ENCODE data around the gene TPR. TPM values are rescaled to one million over a fixed set of nuclear protein-coding genes. Genes with fewer than 3 reads are reported as not detected.

TPR gene
- total RNA-seq, 2 experiments from 2014 or later, result 120 to 139 TPM

- TF ChIP-seq, protein P1, sequence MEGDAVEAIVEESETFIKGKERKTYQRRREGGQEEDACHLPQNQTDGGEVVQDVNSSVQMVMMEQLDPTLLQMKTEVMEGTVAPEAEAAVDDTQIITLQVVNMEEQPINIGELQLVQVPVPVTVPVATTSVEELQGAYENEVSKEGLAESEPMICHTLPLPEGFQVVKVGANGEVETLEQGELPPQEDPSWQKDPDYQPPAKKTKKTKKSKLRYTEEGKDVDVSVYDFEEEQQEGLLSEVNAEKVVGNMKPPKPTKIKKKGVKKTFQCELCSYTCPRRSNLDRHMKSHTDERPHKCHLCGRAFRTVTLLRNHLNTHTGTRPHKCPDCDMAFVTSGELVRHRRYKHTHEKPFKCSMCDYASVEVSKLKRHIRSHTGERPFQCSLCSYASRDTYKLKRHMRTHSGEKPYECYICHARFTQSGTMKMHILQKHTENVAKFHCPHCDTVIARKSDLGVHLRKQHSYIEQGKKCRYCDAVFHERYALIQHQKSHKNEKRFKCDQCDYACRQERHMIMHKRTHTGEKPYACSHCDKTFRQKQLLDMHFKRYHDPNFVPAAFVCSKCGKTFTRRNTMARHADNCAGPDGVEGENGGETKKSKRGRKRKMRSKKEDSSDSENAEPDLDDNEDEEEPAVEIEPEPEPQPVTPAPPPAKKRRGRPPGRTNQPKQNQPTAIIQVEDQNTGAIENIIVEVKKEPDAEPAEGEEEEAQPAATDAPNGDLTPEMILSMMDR (IDR thresholded peaks at IDR 0.05), result no peak
- intact Hi-C loops (cut with micrococcal nuclease), result no loop called here
- ATAC-seq (no peak), DNase-seq (no peak)
- POLR2A ChIA-PET, result no interaction called here
- CTCF ChIA-PET, result interaction anchor here (1.0 to 1.6 kb wide), 2 partner anchors 9 to 75 kb away, joined by 3 to 4 read pairs; partner anchors contain the start of gene TPR
- H3K27me3 Mint-ChIP-seq, result no peaks in the 10 kb centered on the region
- H3K36me3 Mint-ChIP-seq (ENCODE audit: low read depth), result no peaks in the 10 kb centered on the region
- H3K4me1 Mint-ChIP-seq (ENCODE audit: low read depth), result peaks cover 33% of the 10 kb centered on the region
- H3K9me3 Mint-ChIP-seq, result no peaks in the 10 kb centered on the region
- no peak overlapping the region for H3K4me3 Mint-ChIP-seq
- no peak overlapping the region for H3K27ac Mint-ChIP-seq
These were observed 75.0 kb downstream of the TPR start for GRCh38 chr1:186300056-186300455.

GRCh38 chr1:186299570-186299969, 75.5 kb downstream of the TPR start:
- H3K9me3 Mint-ChIP-seq, result no peaks in the 10 kb centered on the region
- ChIA-PET CTCF (interaction anchor here (1.0 to 1.6 kb wide), 2 partner anchors 9 to 76 kb away, joined by 3 to 4 read pairs; partner anchors contain the start of gene TPR), POLR2A (no interaction called here)
- H3K27me3 Mint-ChIP-seq, result no peaks in the 10 kb centered on the region
- TF ChIP-seq, protein P1 (IDR thresholded peaks at IDR 0.05), result no peak
- no peaks in the 10 kb centered on the region for H3K36me3 Mint-ChIP-seq (ENCODE audit: low read depth)
- intact Hi-C loops (cut with micrococcal nuclease), result no loop called here
- DNase-seq (no peak), ATAC-seq (no peak)
- H3K4me3 Mint-ChIP-seq, result no peak overlapping the region
- H3K4me1 Mint-ChIP-seq (ENCODE audit: low read depth), result peaks cover 28% of the 10 kb centered on the region
- H3K27ac Mint-ChIP-seq, result no peak overlapping the region

DNA sequence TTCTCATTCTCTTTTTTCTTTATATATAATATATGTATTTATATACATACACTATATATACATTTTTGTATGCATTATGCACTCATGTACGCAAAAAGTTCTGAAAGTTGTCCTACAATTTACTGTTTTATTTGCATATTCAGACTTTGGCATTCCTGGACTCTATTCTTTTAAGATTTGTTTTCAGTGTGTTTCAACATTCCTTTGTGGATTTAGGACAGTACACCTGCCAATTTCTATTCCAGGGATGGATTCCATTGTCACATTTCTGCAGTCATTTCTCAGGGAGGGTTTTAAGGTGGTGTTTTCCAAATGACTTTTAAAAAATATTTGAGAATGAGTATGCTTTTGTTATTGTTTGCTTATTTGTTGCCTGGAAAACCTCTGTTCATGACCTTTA, 76.2 kb downstream of the TPR start:
- no peak for ATAC-seq
- ChIA-PET POLR2A (no interaction called here), CTCF (interaction anchor here (1.0 to 1.6 kb wide), 2 partner anchors 8 to 76 kb away, joined by 3 to 4 read pairs; partner anchors contain the start of gene TPR)
- TF ChIP-seq, protein P1 (IDR thresholded peaks at IDR 0.05), result no peak
- H3K4me3 Mint-ChIP-seq, result no peak overlapping the region
- DNase-seq, result no peak
- no peaks in the 10 kb centered on the region for H3K9me3 Mint-ChIP-seq
- H3K27ac Mint-ChIP-seq, result no peak overlapping the region
- no peaks in the 10 kb centered on the region for H3K27me3 Mint-ChIP-seq
- no peaks in the 10 kb centered on the region for H3K36me3 Mint-ChIP-seq (ENCODE audit: low read depth)
- intact Hi-C loops (cut with micrococcal nuclease), result no loop called here
- H3K4me1 Mint-ChIP-seq (ENCODE audit: low read depth), result peaks cover 23% of the 10 kb centered on the region

- no peaks in the 10 kb centered on the region for H3K9me3 Mint-ChIP-seq
- TF ChIP-seq, protein P1 (IDR thresholded peaks at IDR 0.05), result no peak
- intact Hi-C loops (cut with micrococcal nuclease), result no loop called here
- H3K27ac Mint-ChIP-seq, result no peak overlapping the region
- no peaks in the 10 kb centered on the region for H3K36me3 Mint-ChIP-seq (ENCODE audit: low read depth)
- peaks cover 23% of the 10 kb centered on the region for H3K4me1 Mint-ChIP-seq (ENCODE audit: low read depth)
- no peak overlapping the region for H3K4me3 Mint-ChIP-seq
- H3K27me3 Mint-ChIP-seq, result no peaks in the 10 kb centered on the region
- ChIA-PET POLR2A (no interaction called here), CTCF (no interaction called here)
- no peak for ATAC-seq
- no peak for DNase-seq
These were observed 77.5 kb downstream of the TPR start for GRCh38 chr1:186297439-186298045.

GRCh38 chr1:186295980-186296379, 79.1 kb downstream of the TPR start, which contains the start of gene PRG4:
PRG4 (plus strand) TSS chr1:186296279.
- Mint-ChIP-seq H3K4me1 (ENCODE audit: low read depth) (peaks cover 20% of the 10 kb centered on the region), H3K27ac (no peak within 1 kb of the TSS), H3K36me3 (ENCODE audit: low read depth) (no peaks in the 10 kb centered on the region), H3K9me3 (no peaks in the 10 kb centered on the region), H3K4me3 (no peak within 1 kb of the TSS), H3K27me3 (no peaks in the 10 kb centered on the region)
- no peak for DNase-seq
- POLR2A ChIA-PET, result interaction anchor here (0.7 kb wide), 1 partner anchor 8 kb away, joined by 3 read pairs; no protein-coding TSS in a partner anchor
- ATAC-seq, result no peak
- TF ChIP-seq, protein P1 (IDR thresholded peaks at IDR 0.05), result no peak
- CTCF ChIA-PET, result interaction anchor here (0.7 to 1.0 kb wide), 2 partner anchors 13 to 22 kb away, joined by 3 read pairs; no protein-coding TSS in a partner anchor
- intact Hi-C loops (cut with micrococcal nuclease), result no loop called here

Data from activated CD8-positive, alpha-beta T cell treated with anti-CD3 and anti-CD28 coated beads for 36 hours (primary cell).